Panc1 (cell line): ENCODE results near the gene PCDHB11. TPM values are rescaled to one million over a fixed set of nuclear protein-coding genes. Genes with fewer than 3 reads are reported as not detected.
"Not testable (repeated sequence)": the region's sequence is repeated elsewhere in the genome, so short reads cannot be mapped to it uniquely, and the experiment has no call there.

Experiments used
- ATAC-seq: fragments of 200-7000 bp; cut with Tn5 transposase; 2 replicates; pipeline ENCODE4 v1.9.1; 2020; ENCODE audit warnings: mild to moderate bottlenecking, moderate library complexity
- BruUV-seq: library from RNA; stranded (reverse); fragments of 400-500 nt; replicated peaks from 2 replicates; lab custom pipeline; 2021; lab: Mats Ljungman, UMichigan
- CTCF ChIA-PET: fragments of 300-600 bp; sonication (Branson Sonifier 250); formaldehyde crosslinking; loops from one replicate; lab custom pipeline; 2022; ENCODE audit warnings: antibody characterized with exemption; lab: Charles Lee
- POLR2A ChIA-PET: fragments of 300-600 bp; sonication (Branson Sonifier 250); formaldehyde crosslinking; loops from one replicate; lab custom pipeline; 2022; ENCODE audit warnings: antibody characterized with exemption; lab: Charles Lee
- DNase-seq: peaks from one replicate; pipeline ENCODE4 v3.0.0-alpha.2; 2010; ENCODE audit warnings: low read depth, low spot score
- H3K27ac ChIP-seq: 2 replicates; pipeline ENCODE4 v1.5.1; 2011; ENCODE audit warnings: mild to moderate bottlenecking, low read length, inconsistent platforms
- H3K27me3 ChIP-seq: fragments of 200-500 bp; sonication (Bioruptor generic); 2 replicates; pipeline ENCODE4 v1.6.0; 2014; ENCODE audit warnings: low read length, inconsistent platforms; ENCODE audit not compliant: control insufficient read depth, insufficient read depth
- H3K36me3 ChIP-seq: fragments of 200-500 bp; sonication (Bioruptor generic); 2 replicates; pipeline ENCODE4 v1.5.1; 2014; ENCODE audit warnings: inconsistent platforms, mild to moderate bottlenecking, low read length, moderate library complexity; ENCODE audit not compliant: control insufficient read depth, insufficient read depth
- H3K4me1 ChIP-seq: 2 replicates; pipeline ENCODE4 v1.5.1; 2011; ENCODE audit warnings: inconsistent platforms, mild to moderate bottlenecking, low read length, moderate library complexity; ENCODE audit not compliant: control insufficient read depth, insufficient read depth
- H3K4me3 ChIP-seq, 2 experiments: 2 replicates each; pipeline ENCODE4 v1.5.1; 2011 to 2012; ENCODE audit warnings: low read depth in 2 of 2, low read length in 2 of 2, mild to moderate bottlenecking in 2 of 2, inconsistent platforms in 1 of 2, moderate library complexity in 1 of 2
- H3K9me3 ChIP-seq: fragments of 200-500 bp; sonication (Bioruptor generic); 2 replicates; pipeline ENCODE4 v1.5.1; 2014; ENCODE audit warnings: low read depth, mild to moderate bottlenecking, inconsistent platforms, low read length, moderate library complexity; ENCODE audit not compliant: control insufficient read depth, insufficient read depth
- POLR2AphosphoS5 ChIP-seq: IDR thresholded peaks from 2 replicates; pipeline ENCODE4 v1.6.1; 2012; ENCODE audit warnings: mild to moderate bottlenecking, low read depth, low read length, moderate library complexity
- REST ChIP-seq, 2 experiments: IDR thresholded peaks; 2 replicates each; pipeline ENCODE4 v1.6.1; 2011 to 2012; ENCODE audit warnings: low read depth in 2 of 2, control low read depth in 1 of 2, low read length in 1 of 2, mild to moderate bottlenecking in 1 of 2, moderate library complexity in 1 of 2; ENCODE audit not compliant: insufficient read depth in 1 of 2
- SIN3A ChIP-seq: IDR thresholded peaks from 2 replicates; pipeline ENCODE4 v1.6.1; 2012; ENCODE audit warnings: low read depth, mild to moderate bottlenecking, low read length, moderate library complexity, borderline replicate concordance; ENCODE audit not compliant: insufficient read depth
- TCF7L2 ChIP-seq: IDR thresholded peaks from 2 replicates; pipeline ENCODE4 v1.6.1; 2011; ENCODE audit warnings: mild to moderate bottlenecking, low read depth, low read length, inconsistent platforms
- in situ Hi-C: cut with HindIII; loops from 2 replicates; pipeline ENCODE4 v1.10.0; 2016; ENCODE audit warnings: low sequenced_read_pairs, low pct_unique_long_range_greater_than_20kb
- intact Hi-C: fragments of 100-400 bp; cut with micrococcal nuclease; formaldehyde crosslinking; loops from one replicate; pipeline ENCODE4 v1.10.0; 2022; ENCODE audit not compliant: unreplicated experiment
- total RNA-seq: library from RNA; stranded (reverse); gene quantifications from one replicate; pipeline ENCODE4 v1.2.1, GENCODE V29; 2021; ENCODE audit not compliant: unreplicated experiment
- TF ChIP-seq, protein P1 (sequence below): fragments of 450-650 bp; IDR thresholded peaks from 2 replicates; pipeline ENCODE4 v1.5.1; 2017; ENCODE audit warnings: mild to moderate bottlenecking

PCDHB11 gene
- total RNA-seq, 1 experiment from 2014 or later, result 1.6 TPM

GRCh38 chr5:141234109-141234667 is 34.8 kb downstream of the PCDHB11 start:
- no peaks in the 10 kb centered on the region for H3K36me3 ChIP-seq
- in situ Hi-C loops, result no loop called here
- no peak for TF ChIP-seq SIN3A
- TF ChIP-seq REST (IDR thresholded peaks at IDR 0.05; ENCODE audit: insufficient read depth in 1 of 2, low read depth in 2 of 2, low read length in 1 of 2), result no peak
- TF ChIP-seq, protein P1, sequence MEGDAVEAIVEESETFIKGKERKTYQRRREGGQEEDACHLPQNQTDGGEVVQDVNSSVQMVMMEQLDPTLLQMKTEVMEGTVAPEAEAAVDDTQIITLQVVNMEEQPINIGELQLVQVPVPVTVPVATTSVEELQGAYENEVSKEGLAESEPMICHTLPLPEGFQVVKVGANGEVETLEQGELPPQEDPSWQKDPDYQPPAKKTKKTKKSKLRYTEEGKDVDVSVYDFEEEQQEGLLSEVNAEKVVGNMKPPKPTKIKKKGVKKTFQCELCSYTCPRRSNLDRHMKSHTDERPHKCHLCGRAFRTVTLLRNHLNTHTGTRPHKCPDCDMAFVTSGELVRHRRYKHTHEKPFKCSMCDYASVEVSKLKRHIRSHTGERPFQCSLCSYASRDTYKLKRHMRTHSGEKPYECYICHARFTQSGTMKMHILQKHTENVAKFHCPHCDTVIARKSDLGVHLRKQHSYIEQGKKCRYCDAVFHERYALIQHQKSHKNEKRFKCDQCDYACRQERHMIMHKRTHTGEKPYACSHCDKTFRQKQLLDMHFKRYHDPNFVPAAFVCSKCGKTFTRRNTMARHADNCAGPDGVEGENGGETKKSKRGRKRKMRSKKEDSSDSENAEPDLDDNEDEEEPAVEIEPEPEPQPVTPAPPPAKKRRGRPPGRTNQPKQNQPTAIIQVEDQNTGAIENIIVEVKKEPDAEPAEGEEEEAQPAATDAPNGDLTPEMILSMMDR, result peak; percentile 10; the same call in 1 of the 2 replicates
- no peak for TF ChIP-seq POLR2AphosphoS5
- no peak for TF ChIP-seq TCF7L2
- intact Hi-C loops, result no loop called here
- BruUV-seq, result no TSS peak
- H3K4me1 ChIP-seq, result no peaks in the 10 kb centered on the region
- ChIA-PET POLR2A (no interaction called here), CTCF (no interaction called here)
- ATAC-seq, result no peak
- peaks cover 61% of the 10 kb centered on the region for H3K9me3 ChIP-seq
- no peak overlapping the region for H3K4me3 ChIP-seq
- H3K27me3 ChIP-seq, result no peaks in the 10 kb centered on the region
- no peak overlapping the region for H3K27ac ChIP-seq
- no peak for DNase-seq

GRCh38 chr5:141235922-141236321 is 36.5 kb downstream of the PCDHB11 start:
- peaks cover 70% of the 10 kb centered on the region for H3K9me3 ChIP-seq
- H3K4me3 ChIP-seq, H3K4me1 ChIP-seq, DNase-seq, BruUV-seq, H3K36me3 ChIP-seq, ATAC-seq, H3K27ac ChIP-seq, POLR2A ChIA-PET, intact Hi-C loops, H3K27me3 ChIP-seq, CTCF ChIA-PET, in situ Hi-C loops: not testable (repeated sequence)

DNA sequence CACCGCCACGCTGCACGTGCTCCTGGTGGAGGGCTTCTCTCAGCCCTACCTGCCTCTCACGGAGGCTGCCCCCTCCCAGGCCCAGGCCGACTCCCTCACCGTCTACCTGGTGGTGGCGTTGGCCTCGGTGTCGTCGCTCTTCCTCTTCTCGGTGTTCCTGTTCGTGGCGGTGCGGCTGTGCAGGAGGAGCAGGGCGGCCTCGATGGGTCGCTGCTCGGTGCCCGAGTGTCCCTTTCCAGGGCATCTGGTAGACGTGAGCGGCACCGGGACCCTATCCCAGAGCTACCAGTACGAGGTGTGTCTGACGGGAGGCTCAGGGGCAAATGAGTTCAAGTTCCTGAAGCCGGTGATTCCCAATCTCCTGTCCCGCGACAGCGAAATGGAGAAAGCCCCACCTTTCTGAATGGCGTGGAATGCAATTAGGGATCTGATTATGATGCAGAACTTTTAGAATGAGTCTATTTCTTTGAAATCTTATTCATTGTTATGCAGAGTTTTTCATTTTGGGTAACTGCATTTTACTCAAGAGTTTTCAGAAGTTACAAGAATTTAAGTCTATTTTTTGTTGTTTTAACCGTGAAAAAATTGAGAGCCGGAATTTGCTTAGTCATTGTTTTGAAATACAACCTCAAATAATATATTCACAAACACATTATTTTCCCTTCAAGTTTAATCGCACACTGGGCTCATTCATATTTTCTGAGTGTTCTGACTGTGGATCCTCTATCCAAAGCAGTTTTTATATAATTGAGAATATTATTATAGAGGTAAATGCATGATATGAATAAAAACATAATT is 37.3 kb downstream of the PCDHB11 start:
- ATAC-seq, result no peak
- intact Hi-C loops, result no loop called here
- TF ChIP-seq SIN3A (no peak), REST (IDR thresholded peaks at IDR 0.05; ENCODE audit: insufficient read depth in 1 of 2, low read depth in 2 of 2, low read length in 1 of 2) (no peak)
- ChIA-PET CTCF (no interaction called here), POLR2A (interaction anchor here (0.6 kb wide), 1 partner anchor 480 kb away, joined by 7 read pairs; no protein-coding TSS in a partner anchor)
- Histone ChIP-seq H3K9me3 (peaks cover 66% of the 10 kb centered on the region), H3K4me1 (no peaks in the 10 kb centered on the region), H3K36me3 (no peaks in the 10 kb centered on the region), H3K4me3 (no peak overlapping the region), H3K27me3 (no peaks in the 10 kb centered on the region), H3K27ac (no peak overlapping the region)
- BruUV-seq, result no TSS peak
- in situ Hi-C loops, result no loop called here
- DNase-seq, result no peak
